Right lobe of liver (tissue), 4 donors: Measurements from ENCODE around the gene EPYC.

ENCODE experiments used
- POLR2A ChIP-seq: fragments of 450-650 bp; IDR thresholded peaks from one replicate; pipeline ENCODE4 v1.6.1; 2017; ENCODE audit warnings: antibody characterized with exemption, mild to moderate bottlenecking
- TF ChIP-seq, protein P1 (sequence below), 4 donors: fragments of 200-600 bp in 3 of 4; fragments of 450-650 bp in 1 of 4; IDR thresholded peaks; one replicate each; pipeline versions ENCODE4 v1.5.1 to v1.8.0; 2016 to 2022; ENCODE audit warnings: antibody characterized with exemption in 4 of 4, mild to moderate bottlenecking in 2 of 4
- donor health status: DM: no; HTN: no; CAD: no.
- donor health status: DM: no; HTN: no; CAD: no.
- donor health status: DM: no; HTN: yes; CAD: no.

DNA sequence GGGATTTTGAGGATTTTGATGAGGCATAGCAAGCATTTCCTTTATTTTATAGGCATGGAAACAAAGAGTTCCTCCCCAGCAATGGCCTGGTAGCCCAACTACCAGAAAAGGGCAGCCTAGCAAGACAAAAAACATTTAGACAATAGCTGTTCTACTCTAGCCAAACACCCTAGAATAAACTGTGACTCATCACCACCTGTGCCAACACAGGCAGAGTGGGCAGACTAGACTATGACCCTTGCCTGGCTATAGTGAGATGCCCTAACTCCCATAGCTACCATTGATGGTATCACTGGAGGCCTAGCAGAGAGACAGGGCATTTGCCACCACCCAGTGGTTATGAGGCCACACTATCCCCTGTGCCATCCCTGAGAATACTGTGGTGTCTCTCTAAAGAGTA, 34.3 kb downstream of the EPYC start:
- no peak for TF ChIP-seq POLR2A
- TF ChIP-seq, protein P1, sequence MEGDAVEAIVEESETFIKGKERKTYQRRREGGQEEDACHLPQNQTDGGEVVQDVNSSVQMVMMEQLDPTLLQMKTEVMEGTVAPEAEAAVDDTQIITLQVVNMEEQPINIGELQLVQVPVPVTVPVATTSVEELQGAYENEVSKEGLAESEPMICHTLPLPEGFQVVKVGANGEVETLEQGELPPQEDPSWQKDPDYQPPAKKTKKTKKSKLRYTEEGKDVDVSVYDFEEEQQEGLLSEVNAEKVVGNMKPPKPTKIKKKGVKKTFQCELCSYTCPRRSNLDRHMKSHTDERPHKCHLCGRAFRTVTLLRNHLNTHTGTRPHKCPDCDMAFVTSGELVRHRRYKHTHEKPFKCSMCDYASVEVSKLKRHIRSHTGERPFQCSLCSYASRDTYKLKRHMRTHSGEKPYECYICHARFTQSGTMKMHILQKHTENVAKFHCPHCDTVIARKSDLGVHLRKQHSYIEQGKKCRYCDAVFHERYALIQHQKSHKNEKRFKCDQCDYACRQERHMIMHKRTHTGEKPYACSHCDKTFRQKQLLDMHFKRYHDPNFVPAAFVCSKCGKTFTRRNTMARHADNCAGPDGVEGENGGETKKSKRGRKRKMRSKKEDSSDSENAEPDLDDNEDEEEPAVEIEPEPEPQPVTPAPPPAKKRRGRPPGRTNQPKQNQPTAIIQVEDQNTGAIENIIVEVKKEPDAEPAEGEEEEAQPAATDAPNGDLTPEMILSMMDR (IDR thresholded peaks at IDR 0.05): no peak
